Caco-2 (cell line): ENCODE data around the gene ACSS1. TPM values are rescaled to one million over a fixed set of nuclear protein-coding genes. Genes with fewer than 3 reads are reported as not detected.

Experiments
- BruUV-seq: library from RNA; stranded (reverse); fragments of 400-500 nt; replicated peaks from 2 replicates; lab custom pipeline; 2021; lab: Mats Ljungman, UMichigan
- CTCF ChIA-PET: fragments of 300-600 bp; sonication (Branson Sonifier 250); formaldehyde crosslinking; loops from one replicate; lab custom pipeline; 2022; ENCODE audit warnings: antibody characterized with exemption; lab: Charles Lee
- POLR2A ChIA-PET: fragments of 300-600 bp; sonication (Branson Sonifier 250); formaldehyde crosslinking; loops from one replicate; lab custom pipeline; 2022; ENCODE audit warnings: antibody characterized with exemption; lab: Charles Lee
- DNase-seq, 2 experiments: peaks; one replicate each; pipeline versions ENCODE4 v3.0.0 to v3.0.0-alpha.2; 2020 to 2022
- H3K27me3 ChIP-seq: replicated peaks from 2 replicates; pipeline ENCODE4 v1.6.0; 2011; ENCODE audit warnings: low read length; ENCODE audit not compliant: control insufficient read depth, insufficient read depth
- H3K36me3 ChIP-seq: 2 replicates; pipeline ENCODE4 v1.5.1; 2011; ENCODE audit warnings: low read length; ENCODE audit not compliant: control insufficient read depth, insufficient read depth
- H3K4me1 ChIP-seq: fragments of 250-450 bp; sonication (Bioruptor Pico); 2 replicates; pipeline ENCODE4 v1.5.1; 2020; ENCODE audit warnings: mild to moderate bottlenecking
- H3K4me3 ChIP-seq: 2 replicates; pipeline ENCODE4 v1.5.1; 2011; ENCODE audit warnings: low read depth, mild to moderate bottlenecking, control low read depth, low read length
- H3K9me3 ChIP-seq: fragments of 250-450 bp; sonication (Bioruptor Pico); 2 replicates; pipeline ENCODE4 v1.5.1; 2020; ENCODE audit warnings: mild to moderate bottlenecking, moderate library complexity
- H3K27ac Mint-ChIP-seq: one replicate; pipeline ENCODE4 v1.8.0; 2022; ENCODE audit warnings: mixed read lengths; ENCODE audit not compliant: unreplicated experiment
- H3K27me3 Mint-ChIP-seq: one replicate; pipeline ENCODE4 v1.8.0; 2022; ENCODE audit warnings: mixed read lengths; ENCODE audit not compliant: insufficient read depth, unreplicated experiment
- H3K36me3 Mint-ChIP-seq: one replicate; pipeline ENCODE4 v1.8.0; 2022; ENCODE audit warnings: mild to moderate bottlenecking, mixed read lengths; ENCODE audit not compliant: insufficient read depth, unreplicated experiment
- H3K4me1 Mint-ChIP-seq: one replicate; pipeline ENCODE4 v1.8.0; 2022; ENCODE audit warnings: low read depth, mixed read lengths; ENCODE audit not compliant: unreplicated experiment
- H3K4me3 Mint-ChIP-seq: one replicate; pipeline ENCODE4 v1.8.0; 2022; ENCODE audit warnings: mild to moderate bottlenecking, moderate library complexity, mixed read lengths; ENCODE audit not compliant: unreplicated experiment
- H3K9me3 Mint-ChIP-seq: one replicate; pipeline ENCODE4 v1.8.0; 2022; ENCODE audit warnings: mixed read lengths; ENCODE audit not compliant: unreplicated experiment
- CTCF ChIP-seq, 2 experiments: fragments of 200-600 bp in 1 of 2; IDR thresholded peaks; 1 replicate in 1 of 2; 2 replicates in 1 of 2; pipeline versions ENCODE4 v1.5.1 to v1.8.0; 2011 to 2022; ENCODE audit warnings: antibody characterized with exemption in 1 of 2, control low read depth in 1 of 2, inconsistent platforms in 1 of 2, low read depth in 1 of 2, low read length in 1 of 2, mild to moderate bottlenecking in 1 of 2, moderate library complexity in 1 of 2; ENCODE audit not compliant: insufficient read depth in 1 of 2, severe bottlenecking in 1 of 2, unreplicated experiment in 1 of 2
- intact Hi-C: fragments of 100-400 bp; cut with micrococcal nuclease; formaldehyde crosslinking; loops from one replicate; pipeline ENCODE4 v1.10.0; 2022; ENCODE audit not compliant: unreplicated experiment
- total RNA-seq: library from RNA; stranded (reverse); gene quantifications from 2 replicates; pipeline ENCODE4 v1.2.3, GENCODE V29; 2022

Gene ACSS1
- total RNA-seq, 1 experiment from 2014 or later = 113 TPM

- intact Hi-C loops = loop anchor here (1.0 kb wide), 1 partner anchor 40 kb away; no protein-coding TSS in a partner anchor
- Mint-ChIP-seq H3K9me3 (no peaks in the 10 kb centered on the region), H3K36me3 (peaks cover 8% of the 10 kb centered on the region), H3K27me3 (no peaks in the 10 kb centered on the region), H3K4me1 (peaks cover 30% of the 10 kb centered on the region), H3K4me3 (peak overlapping the region; percentile 72), H3K27ac (peak overlapping the region; percentile 21)
- Histone ChIP-seq H3K27me3 (no peaks in the 10 kb centered on the region), H3K4me3 (peak overlapping the region; percentile 77), H3K9me3 (no peaks in the 10 kb centered on the region), H3K4me1 (peaks cover 66% of the 10 kb centered on the region), H3K36me3 (no peaks in the 10 kb centered on the region; the same call in 1 of the 2 replicates)
- no TSS peak for BruUV-seq
- CTCF ChIA-PET = interaction anchor here (1.5 to 1.6 kb wide), 2 partner anchors 8 to 64 kb away, joined by 3 to 4 read pairs; no protein-coding TSS in a partner anchor
- POLR2A ChIA-PET = interaction anchor here (1.1 kb wide), 1 partner anchor 26 kb away, joined by 3 read pairs; no protein-coding TSS in a partner anchor
- peak in 1 of 2 experiments; percentile 22 for TF ChIP-seq CTCF (IDR thresholded peaks at IDR 0.05; ENCODE audit: insufficient read depth in 1 of 2, low read depth in 1 of 2, low read length in 1 of 2, severe bottlenecking in 1 of 2, unreplicated experiment in 1 of 2)
- DNase-seq = peak; percentile 70 to 76
Observed at GRCh38 chr20:25057234-25058050, 497 bp downstream of the ACSS1 start.

GRCh38 chr20:25056690-25057233, 1.2 kb downstream of the ACSS1 start:
- no TSS peak for BruUV-seq

More at GRCh38 chr20:25056690-25057233, 1.2 kb downstream of the ACSS1 start:
- Histone ChIP-seq H3K4me1 (peaks cover 63% of the 10 kb centered on the region), H3K36me3 (no peaks in the 10 kb centered on the region; the same call in 1 of the 2 replicates), H3K9me3 (no peaks in the 10 kb centered on the region), H3K27me3 (no peaks in the 10 kb centered on the region), H3K4me3 (peak overlapping the region; percentile 77)
- Mint-ChIP-seq H3K4me1 (peaks cover 27% of the 10 kb centered on the region), H3K4me3 (peak overlapping the region; percentile 72), H3K36me3 (peaks cover 8% of the 10 kb centered on the region), H3K27me3 (no peaks in the 10 kb centered on the region), H3K27ac (peak overlapping the region; percentile 21), H3K9me3 (no peaks in the 10 kb centered on the region)
- ChIA-PET CTCF (interaction anchor here (1.5 kb wide), 1 partner anchor 8 kb away, joined by 3 read pairs; no protein-coding TSS in a partner anchor), POLR2A (no interaction called here)
- TF ChIP-seq CTCF (IDR thresholded peaks at IDR 0.05; ENCODE audit: insufficient read depth in 1 of 2, low read depth in 1 of 2, low read length in 1 of 2, severe bottlenecking in 1 of 2, unreplicated experiment in 1 of 2) = no peak
- DNase-seq = peak in 1 of 2 experiments; percentile 35
- intact Hi-C loops = loop anchor here (1.0 kb wide), 1 partner anchor 39 kb away; no protein-coding TSS in a partner anchor
